Right cardiac atrium (tissue), 5 donors: ENCODE measurements around the gene DLG2. TPM values are rescaled to one million over a fixed set of nuclear protein-coding genes. Genes with fewer than 3 reads are reported as not detected.

ENCODE experiments used
- ATAC-seq, 2 donors: fragments of 200-7000 bp; cut with Tn5 transposase; one replicate each; pipeline versions ENCODE4 v1.8.0 to v1.9.1; 2020; ENCODE audit warnings: moderate library complexity in 2 of 2, mild to moderate bottlenecking in 1 of 2
- DNase-seq, 3 donors: peaks; one replicate each; pipeline ENCODE4 v3.0.0-alpha.2; 2020
- H3K27ac ChIP-seq: one replicate; pipeline ENCODE4 v1.5.1; 2013; ENCODE audit warnings: mild to moderate bottlenecking, low read length, control low read depth, moderate library complexity
- H3K27me3 ChIP-seq: one replicate; pipeline ENCODE4 v1.6.1; 2013; ENCODE audit not compliant: control insufficient read depth, insufficient read depth
- H3K4me1 ChIP-seq: one replicate; pipeline ENCODE4 v1.6.1; 2013; ENCODE audit warnings: low read length; ENCODE audit not compliant: control insufficient read depth, insufficient read depth
- H3K4me3 ChIP-seq: one replicate; pipeline ENCODE4 v1.5.1; 2013; ENCODE audit warnings: low read length, control low read depth
- H3K9me3 ChIP-seq: one replicate; pipeline ENCODE4 v1.6.1; 2013; ENCODE audit warnings: low read length; ENCODE audit not compliant: control insufficient read depth
- WGBS: extraction: QIAGEN DNeasy Blood & Tissue Kit; methylation state at CpG from one replicate; pipeline ENCODE4 v1.1.7; 2013; 5-methylcytosine and 5-hydroxymethylcytosine counted together
- intact Hi-C, 4 donors: fragments of 100-400 bp; cut with DNase I; formaldehyde crosslinking; loops; one replicate each; pipeline versions ENCODE4 v1.11.0 to v1.14.0; 2022 to 2023
- polyA plus RNA-seq: library from polyadenylated mRNA; stranded (reverse); fragments of 200-250 nt; gene quantifications from one replicate; pipeline ENCODE4 v1.2.3, GENCODE V29; 2013
- total RNA-seq, 4 donors: library from RNA; stranded (reverse); fragmentation: NEBNext Ultra II Directional; extraction: Animal tissue kit (Norgen Biotek cat#: 25700); gene quantifications; one replicate each; pipeline ENCODE4 v1.2.1, GENCODE V29; 2021
- donor health status: healthy with polysubstance abuse.
- donor health status: DM: no; HTN: yes; CAD: no.
- donor health status: DM: no; HTN: no; CAD: no.
- donor health status: DM: no; HTN: yes; CAD: no; lungs with severe emphysema.
- donor health status: DM: yes; HTN: yes; CAD: no.

DLG2 gene
- total and polyA plus RNA-seq, 5 donors, result 2.3 to 10.5 (median 9.4) TPM

DNA sequence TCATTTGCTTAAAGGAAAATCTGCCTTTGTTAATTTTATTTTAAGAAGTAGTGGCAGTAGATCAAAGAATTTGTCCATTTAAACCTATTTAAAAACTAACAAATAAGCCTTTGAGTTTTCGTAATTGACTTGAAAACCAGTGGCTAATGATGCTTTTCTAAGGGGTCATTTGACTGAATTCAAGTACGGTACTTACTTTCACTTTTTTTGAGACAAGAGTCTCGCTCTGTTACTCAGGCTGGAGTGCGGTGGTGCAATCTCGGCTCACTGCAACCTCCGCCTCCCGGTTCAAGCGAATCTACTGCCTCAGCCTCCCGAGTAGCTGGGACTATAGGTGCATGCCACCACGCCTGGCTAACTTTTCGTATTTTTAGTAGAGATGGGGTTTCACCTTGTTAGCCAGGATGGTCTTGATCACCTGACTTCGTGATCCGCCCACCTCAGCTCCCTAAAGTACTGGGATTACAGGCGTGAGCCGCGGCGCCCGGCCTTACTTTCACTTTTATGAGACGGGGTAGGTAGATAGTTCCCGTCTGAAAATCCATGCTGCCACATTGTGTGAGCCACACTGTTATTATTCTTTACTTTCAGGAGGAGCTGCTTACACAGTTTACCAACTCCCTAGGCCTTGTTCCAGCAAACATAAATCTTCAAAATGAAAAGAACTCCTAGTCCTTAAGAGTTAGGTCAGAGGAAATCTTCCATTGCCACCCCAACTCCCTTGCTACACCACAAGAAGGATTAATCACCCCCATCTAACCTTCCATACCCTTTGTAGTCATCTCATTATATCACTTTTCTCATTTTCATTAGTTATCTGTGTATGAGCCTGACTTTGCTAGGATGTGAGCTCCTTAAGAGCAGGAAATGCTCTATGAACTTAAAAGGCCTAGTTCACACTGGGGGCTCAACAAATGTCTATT lies 1414.4 kb downstream of the DLG2 start:
- no peak overlapping the region for H3K4me3 ChIP-seq
- no peaks in the 10 kb centered on the region for H3K27me3 ChIP-seq
- 94% methylated on average over 20 of the region's 20 CpGs for WGBS
- peak in 1 of 3 donors; percentile 6 for DNase-seq
- ATAC-seq, result no peak
- no peak overlapping the region for H3K27ac ChIP-seq
- intact Hi-C loops, result no loop called here
- H3K4me1 ChIP-seq, result no peaks in the 10 kb centered on the region
- no peaks in the 10 kb centered on the region for H3K9me3 ChIP-seq

GRCh38 chr11:84211896-84212295 lies 1415.2 kb downstream of the DLG2 start:
- Histone ChIP-seq H3K27me3 (no peaks in the 10 kb centered on the region), H3K27ac (no peak overlapping the region), H3K4me3 (no peak overlapping the region), H3K4me1 (no peaks in the 10 kb centered on the region), H3K9me3 (no peaks in the 10 kb centered on the region)
- intact Hi-C loops, result no loop called here
- DNase-seq, result no peak
- WGBS, result 75% methylated on average over 3 of the region's 3 CpGs
- ATAC-seq, result no peak

- intact Hi-C loops, result no loop called here
- WGBS, result 95% methylated on average over 18 of the region's 18 CpGs
- Histone ChIP-seq H3K9me3 (no peaks in the 10 kb centered on the region), H3K27me3 (no peaks in the 10 kb centered on the region), H3K4me1 (no peaks in the 10 kb centered on the region), H3K4me3 (no peak overlapping the region), H3K27ac (no peak overlapping the region)
- ATAC-seq (no peak), DNase-seq (peak in 2 of 3 donors; percentile 8 to 23)
Observed at GRCh38 chr11:84194696-84195095, 1432.4 kb downstream of the DLG2 start.

DNA sequence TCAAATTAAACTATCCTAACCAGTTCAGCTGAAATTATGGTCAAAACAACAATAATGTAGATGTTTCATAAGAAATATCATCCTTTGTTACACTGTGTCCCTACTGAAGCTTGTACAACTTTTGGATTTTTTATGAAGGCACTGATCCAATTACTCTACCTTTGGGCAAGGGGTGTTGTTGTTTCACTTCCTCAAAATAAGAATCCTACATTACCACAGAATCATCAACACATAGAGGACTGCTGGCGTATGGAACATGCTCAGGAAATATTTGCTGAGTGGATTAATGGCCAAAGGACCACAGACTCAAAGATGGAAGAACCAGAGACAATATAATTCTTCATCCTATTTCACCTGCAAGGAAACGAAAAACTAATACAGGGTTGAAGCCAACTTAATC lies 1433.4 kb downstream of the DLG2 start:
- H3K4me3 ChIP-seq, result no peak overlapping the region
- no peak for ATAC-seq
- intact Hi-C loops, result no loop called here
- no peak overlapping the region for H3K27ac ChIP-seq
- H3K4me1 ChIP-seq, result no peaks in the 10 kb centered on the region
- H3K27me3 ChIP-seq, result no peaks in the 10 kb centered on the region
- DNase-seq, result no peak
- WGBS, result 86% methylated on average over 2 of the region's 2 CpGs
- H3K9me3 ChIP-seq, result no peaks in the 10 kb centered on the region

DNA sequence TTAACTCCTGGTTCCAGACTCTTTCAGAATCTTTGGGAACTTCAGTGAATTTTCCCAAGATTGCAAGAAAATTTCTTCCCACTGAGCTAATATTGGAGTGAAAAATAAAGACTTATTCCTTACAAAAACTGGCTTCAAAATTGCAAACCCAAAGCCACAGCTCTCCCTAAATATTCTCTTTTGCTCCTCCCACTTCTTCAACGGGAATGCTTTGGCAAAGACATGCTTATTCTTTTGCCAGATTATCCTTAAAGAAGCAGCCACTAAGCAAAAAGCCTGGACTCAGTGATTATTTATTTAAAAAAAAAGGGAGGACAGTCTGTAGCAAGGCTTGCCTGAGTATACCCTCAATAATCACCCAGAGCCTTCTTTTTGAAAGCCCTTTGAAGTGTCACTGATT lies 1438.6 kb downstream of the DLG2 start:
- H3K27me3 ChIP-seq, result no peaks in the 10 kb centered on the region
- H3K4me3 ChIP-seq, result no peak overlapping the region
- no peak for DNase-seq
- H3K4me1 ChIP-seq, result no peaks in the 10 kb centered on the region
- ATAC-seq, result no peak
- intact Hi-C loops, result no loop called here
- no peak overlapping the region for H3K27ac ChIP-seq
- H3K9me3 ChIP-seq, result no peaks in the 10 kb centered on the region
- 10% methylated on average over 1 of the region's 1 CpG for WGBS

DNA sequence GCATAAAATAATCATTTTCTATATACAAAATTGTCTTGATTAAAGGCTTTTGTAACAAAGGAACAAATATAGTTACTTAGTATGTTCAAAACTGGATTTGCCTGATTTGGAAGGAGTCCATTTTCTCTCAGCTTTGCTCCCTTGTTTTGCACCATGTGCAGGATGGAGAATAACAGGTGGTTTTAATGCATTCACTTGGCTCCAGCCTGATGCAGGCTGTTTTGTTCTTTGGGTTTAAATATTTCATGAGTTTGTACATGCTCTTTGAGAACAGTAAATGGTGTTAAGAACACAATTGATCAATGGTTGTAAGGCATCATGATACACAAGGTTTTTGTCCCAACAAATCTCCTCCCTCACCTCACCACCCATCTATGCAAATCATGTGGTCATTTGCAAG lies 1454.1 kb downstream of the DLG2 start:
- H3K27me3 ChIP-seq, result no peaks in the 10 kb centered on the region
- no peak overlapping the region for H3K4me3 ChIP-seq
- DNase-seq, result no peak
- H3K9me3 ChIP-seq, result no peaks in the 10 kb centered on the region
- H3K27ac ChIP-seq, result no peak overlapping the region
- no peak for ATAC-seq
- intact Hi-C loops, result no loop called here
- no peaks in the 10 kb centered on the region for H3K4me1 ChIP-seq

DNA sequence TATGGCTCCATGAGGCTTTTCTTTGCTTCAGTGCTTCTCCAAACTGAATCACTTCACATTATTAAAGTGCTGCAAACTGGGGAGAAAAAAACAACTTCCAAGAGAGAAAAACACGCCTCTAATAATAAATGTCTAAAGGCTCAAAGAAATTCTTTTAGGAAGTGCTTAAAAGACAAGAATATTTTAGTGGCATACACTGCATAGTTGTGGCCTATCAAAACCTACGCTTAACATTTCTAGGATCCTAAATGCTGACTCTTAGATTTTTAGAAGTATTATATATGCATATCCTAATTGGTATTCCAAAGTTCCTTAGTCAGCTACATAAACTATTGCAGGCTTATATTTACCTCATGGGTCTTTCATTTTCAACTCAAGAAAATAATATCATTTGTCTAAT lies 1462.0 kb downstream of the DLG2 start:
- no peak overlapping the region for H3K4me3 ChIP-seq
- H3K4me1 ChIP-seq, result no peaks in the 10 kb centered on the region
- no peak for DNase-seq
- no peaks in the 10 kb centered on the region for H3K27me3 ChIP-seq
- H3K27ac ChIP-seq, result no peak overlapping the region
- no peak for ATAC-seq
- intact Hi-C loops, result no loop called here
- 87% methylated on average over 2 of the region's 2 CpGs for WGBS
- H3K9me3 ChIP-seq, result no peaks in the 10 kb centered on the region

DNA sequence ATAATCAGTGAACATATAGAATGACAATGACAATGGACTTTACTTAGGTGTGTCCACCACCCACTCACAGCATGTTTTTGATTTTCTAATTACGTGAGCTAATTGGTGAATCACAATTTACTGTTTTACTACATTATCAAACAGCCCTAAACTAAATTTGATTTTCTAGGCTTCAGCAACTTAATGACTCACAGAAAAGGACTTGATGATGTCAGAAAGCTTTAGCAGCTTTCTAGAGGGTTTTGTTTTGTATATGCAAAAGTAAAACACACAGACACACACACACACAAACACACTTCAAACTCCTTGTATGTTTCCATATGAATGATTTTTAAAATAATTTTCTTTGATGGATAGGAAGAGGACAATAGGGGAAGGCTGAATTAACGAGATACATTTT lies 1462.4 kb downstream of the DLG2 start:
- H3K4me3 ChIP-seq, result no peak overlapping the region
- WGBS, result 77% methylated on average over 2 of the region's 2 CpGs
- H3K27me3 ChIP-seq, result no peaks in the 10 kb centered on the region
- intact Hi-C loops, result no loop called here
- no peaks in the 10 kb centered on the region for H3K4me1 ChIP-seq
- ATAC-seq (no peak), DNase-seq (no peak)
- no peaks in the 10 kb centered on the region for H3K9me3 ChIP-seq
- no peak overlapping the region for H3K27ac ChIP-seq

- DNase-seq (no peak), ATAC-seq (no peak)
- H3K4me3 ChIP-seq, result no peak overlapping the region
- no peaks in the 10 kb centered on the region for H3K4me1 ChIP-seq
- no peaks in the 10 kb centered on the region for H3K27me3 ChIP-seq
- no peak overlapping the region for H3K27ac ChIP-seq
- no peaks in the 10 kb centered on the region for H3K9me3 ChIP-seq
- intact Hi-C loops, result no loop called here
Observed at GRCh38 chr11:84163116-84163515, 1464.0 kb downstream of the DLG2 start.

DNA sequence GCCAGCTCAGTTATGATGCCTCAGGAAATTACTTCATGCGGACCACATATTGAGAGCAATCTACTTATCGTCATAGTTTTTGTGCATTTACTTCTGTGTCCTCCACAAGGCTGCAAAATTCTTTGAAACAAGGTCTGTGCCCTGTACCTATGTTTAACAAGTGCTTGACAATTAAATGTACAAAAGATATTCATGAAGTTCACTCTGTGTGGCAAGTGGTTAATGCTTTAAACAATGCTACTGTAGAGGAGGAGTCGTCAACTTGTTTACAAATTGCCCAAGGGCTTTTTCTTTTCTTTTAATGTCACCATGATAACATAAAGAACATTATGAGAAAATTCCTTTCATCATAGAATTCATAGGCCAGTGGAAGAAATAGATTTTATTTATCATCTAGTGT lies 1469.5 kb downstream of the DLG2 start:
- H3K27ac ChIP-seq, result no peak overlapping the region
- no peak overlapping the region for H3K4me3 ChIP-seq

GRCh38 chr11:84146826-84147225 lies 1480.3 kb downstream of the DLG2 start:
- Histone ChIP-seq H3K27me3 (no peaks in the 10 kb centered on the region), H3K27ac (no peak overlapping the region), H3K9me3 (no peaks in the 10 kb centered on the region), H3K4me1 (no peaks in the 10 kb centered on the region), H3K4me3 (no peak overlapping the region)
- 71% methylated on average over 2 of the region's 2 CpGs for WGBS
- DNase-seq (no peak), ATAC-seq (no peak)
- intact Hi-C loops, result no loop called here

More for the DNA sequence above, 1469.5 kb downstream of the DLG2 start:
- Histone ChIP-seq H3K27me3 (no peaks in the 10 kb centered on the region), H3K9me3 (no peaks in the 10 kb centered on the region), H3K4me1 (no peaks in the 10 kb centered on the region)
- intact Hi-C loops, result no loop called here
- no peak for ATAC-seq
- DNase-seq, result no peak
- WGBS, result 83% methylated on average over 3 of the region's 3 CpGs
